NCI-H1694 (cell line): ENCODE data around the gene HLA-DMA.

Source experiments
- DNase-seq: peaks from one replicate; lab custom pipeline; 2025; lab: John Stamatoyannopoulos, UW

Gene HLA-DMA

DNA sequence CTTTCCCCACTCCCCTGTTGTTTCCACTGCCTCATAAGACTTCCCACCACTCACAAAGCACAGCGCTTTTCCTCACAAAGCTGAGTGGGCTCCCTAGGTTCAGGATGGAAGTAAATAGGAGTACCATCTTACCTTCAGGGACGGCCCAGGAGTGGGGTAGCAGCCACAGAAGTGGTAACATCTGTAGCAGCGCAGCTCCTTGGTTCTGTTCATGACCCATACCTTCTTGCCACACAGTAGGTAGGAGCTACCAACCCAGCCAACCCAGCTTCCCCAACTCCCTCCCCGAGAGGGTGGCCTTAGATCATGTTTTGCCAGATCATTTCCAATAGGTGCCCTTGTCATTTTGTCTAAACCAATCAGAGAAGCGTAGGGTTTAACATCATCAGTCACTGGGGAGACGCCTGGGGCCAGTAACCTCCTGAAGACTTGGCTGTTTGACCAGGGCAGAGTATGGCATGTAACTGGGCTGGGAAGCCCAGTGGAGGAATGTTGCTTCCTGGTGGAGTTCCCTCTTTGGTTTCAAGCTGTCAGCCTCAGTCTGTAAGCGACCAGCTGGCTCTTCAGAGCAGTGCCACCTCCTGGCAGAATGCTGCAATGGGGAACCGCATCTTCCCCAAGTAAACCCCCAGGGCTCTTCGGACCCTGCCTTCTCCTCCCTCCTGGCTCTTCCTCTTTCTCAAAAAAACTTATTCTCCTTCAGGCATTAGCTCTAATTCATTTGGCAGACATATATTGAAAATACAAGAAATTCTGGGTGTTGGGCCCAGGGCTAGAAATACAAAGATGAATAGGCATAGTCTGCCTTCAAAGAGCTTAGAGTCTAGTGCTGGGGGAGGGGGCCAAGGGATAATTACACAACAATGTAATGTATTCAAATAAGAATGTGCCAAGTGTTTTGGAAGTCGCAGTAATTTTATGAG is at the start of gene HLA-DMA:
Gene HLA-DMA, minus strand, starts transcription at position 281 of the 923 bp plus-strand sequence. Its CDS starts 61 bp downstream, at position 220.
- DNase-seq: peak; percentile 16

DNA sequence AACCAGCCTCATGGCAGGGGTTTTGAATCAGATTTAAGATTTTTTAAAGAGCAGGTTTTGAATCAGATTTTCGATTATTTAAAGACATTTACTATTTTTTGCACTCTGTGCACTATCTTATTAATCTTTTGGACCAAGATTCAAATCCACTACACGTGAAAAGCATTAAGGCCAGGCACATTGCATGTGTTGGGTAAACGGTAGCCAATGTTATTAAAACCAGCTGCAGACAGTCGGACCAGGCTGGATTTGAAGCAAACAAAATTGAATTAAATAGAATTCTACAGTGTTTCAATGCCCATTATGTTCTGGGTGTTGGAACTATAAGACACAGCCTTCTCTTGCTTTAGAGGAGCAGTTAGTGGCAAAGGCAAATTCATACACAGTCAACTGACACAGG is 48.8 kb upstream of the HLA-DMA start:
- DNase-seq: no peak

DNA sequence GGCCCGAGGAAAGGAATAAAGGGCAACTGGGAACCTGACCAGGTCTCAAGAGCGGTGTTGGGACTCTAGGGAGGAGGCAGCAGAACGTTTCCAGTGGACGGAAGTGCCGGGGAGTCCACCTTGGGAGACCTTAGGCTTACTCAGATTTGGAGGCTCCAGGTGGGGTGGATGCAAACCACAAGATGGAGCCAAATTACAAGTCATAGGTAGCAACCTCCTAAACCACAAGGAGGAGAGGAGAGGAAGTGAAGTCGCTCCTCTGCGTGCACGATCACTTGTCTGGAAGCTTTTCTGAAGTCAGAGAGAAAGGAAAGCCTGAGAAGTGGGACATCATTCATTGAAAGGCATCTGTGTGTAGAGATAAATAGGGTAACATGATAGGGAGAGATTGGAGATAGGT is 47.2 kb upstream of the HLA-DMA start:
- DNase-seq: no peak

DNA sequence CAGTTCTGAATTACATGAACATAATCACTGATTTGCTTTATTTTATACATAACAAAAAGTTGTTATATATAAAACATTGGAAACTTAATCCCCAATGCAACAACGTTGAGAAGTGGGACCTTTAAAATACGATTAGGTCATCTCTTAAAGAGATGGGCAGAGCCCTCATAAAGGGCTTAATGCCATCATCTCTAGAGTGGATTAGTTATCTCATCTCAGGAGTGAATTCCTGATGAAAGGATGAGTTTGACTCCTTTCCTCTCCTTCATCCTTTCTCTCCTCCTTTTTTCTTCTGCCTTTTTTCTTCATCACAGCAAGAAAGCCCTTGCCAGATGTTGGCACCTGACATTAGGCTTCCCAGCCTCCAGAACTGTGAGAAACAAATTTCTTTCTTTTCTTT is 42.6 kb upstream of the HLA-DMA start:
- DNase-seq: no peak

DNA sequence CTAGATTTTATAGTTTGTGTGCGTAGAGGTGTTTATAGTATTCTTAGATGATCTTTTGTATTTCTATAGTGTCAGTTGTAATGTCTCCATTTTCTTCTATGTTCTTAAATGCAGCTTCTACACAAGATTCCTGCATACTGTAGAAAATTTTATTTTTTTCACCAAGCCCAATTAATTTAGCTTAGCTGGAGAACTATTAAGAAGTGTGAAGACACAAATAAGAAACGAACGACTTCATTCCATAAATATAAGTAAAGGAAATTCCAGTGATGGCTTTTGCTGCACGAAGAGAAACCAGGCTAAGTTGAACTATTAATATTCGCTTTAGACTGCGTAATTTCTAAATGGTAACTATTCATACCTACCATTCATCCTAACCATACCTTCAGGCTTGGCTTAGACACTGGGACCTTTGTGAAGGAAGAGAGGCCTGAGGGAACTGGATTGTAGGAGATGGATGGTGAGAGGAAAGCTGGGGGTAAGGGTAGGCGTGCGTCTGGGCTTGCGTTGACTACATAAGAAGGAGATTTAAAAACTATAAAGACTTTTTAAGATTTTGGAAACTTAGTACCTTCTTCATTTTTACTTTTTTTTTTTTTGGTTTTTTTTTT is 40.6 kb upstream of the HLA-DMA start:
- DNase-seq: no peak

DNA sequence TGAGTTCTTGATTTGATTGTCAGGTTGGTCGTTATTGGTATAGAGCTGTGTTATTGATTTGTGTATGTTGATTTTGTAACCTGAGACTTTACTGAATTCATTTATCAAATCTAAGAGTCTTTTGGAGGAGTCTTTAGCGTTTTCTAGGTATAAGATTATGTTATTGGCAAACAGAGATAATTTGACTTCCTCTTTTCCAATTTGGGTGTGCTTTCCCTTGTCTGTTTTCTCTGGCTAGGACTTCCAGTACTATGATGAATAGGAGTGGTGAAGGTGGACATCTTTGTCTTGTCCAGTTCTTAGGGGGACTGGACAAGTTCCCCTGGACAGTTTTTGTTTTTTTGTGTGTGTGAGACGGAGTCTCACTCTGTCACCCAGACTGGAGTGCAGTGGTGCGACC is 39.1 kb upstream of the HLA-DMA start:
- DNase-seq: no peak

DNA sequence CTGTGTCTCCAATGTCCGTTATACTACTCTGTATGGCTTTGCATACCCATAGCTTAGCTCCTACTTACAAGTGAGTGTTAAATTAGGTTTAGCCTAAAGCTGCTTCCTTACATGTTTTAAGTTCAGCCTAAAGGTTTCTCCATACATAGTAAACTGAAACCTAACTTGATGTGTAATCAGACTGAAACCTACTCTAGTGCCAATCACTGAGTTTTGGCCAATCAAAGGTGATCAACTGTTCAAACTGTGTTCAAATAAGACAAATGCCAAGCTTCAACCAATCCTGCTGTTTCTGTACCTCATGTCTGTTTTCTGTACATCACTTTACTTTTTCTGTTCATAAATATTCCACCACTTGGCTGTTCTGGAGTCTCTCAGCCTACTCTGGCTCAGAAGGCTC is 36.5 kb upstream of the HLA-DMA start:
- DNase-seq: no peak

DNA sequence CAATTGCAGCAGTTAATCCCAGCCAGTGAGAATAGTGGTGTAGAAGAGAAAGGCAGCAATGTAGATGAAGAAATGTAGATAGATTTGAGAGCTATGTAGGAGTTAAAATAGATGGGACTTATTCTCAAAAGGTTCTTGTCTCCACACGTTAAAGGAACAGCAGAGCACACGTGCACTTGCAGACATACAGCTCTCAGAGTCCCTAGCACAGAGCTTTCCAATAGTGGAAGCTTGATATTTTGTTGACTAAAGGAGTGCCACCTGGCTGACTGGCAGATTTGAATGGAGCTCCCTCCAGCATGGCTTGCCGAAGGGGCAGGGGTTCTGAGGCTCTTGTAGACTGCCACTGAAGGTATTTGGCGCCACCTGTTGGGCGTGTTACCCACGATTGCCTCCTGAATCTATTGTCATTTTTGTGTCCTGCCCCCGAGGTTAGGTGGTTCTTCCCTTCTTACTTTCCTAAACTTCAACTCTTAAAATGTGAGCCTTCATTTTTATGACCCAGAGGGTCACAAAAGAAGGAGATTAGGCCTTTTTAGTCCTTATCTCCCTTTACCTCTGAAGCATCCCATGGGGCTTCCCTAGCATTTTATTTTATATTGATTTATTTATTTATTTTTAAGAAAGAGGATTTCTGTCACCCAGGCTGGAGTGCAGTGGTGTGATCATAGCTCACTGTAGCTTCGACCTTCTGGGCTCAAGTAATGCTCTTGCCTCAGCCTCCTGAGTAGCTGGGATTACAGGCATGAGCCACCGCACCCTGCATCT is 31.9 kb upstream of the HLA-DMA start:
- peak; percentile 93 for DNase-seq

DNA sequence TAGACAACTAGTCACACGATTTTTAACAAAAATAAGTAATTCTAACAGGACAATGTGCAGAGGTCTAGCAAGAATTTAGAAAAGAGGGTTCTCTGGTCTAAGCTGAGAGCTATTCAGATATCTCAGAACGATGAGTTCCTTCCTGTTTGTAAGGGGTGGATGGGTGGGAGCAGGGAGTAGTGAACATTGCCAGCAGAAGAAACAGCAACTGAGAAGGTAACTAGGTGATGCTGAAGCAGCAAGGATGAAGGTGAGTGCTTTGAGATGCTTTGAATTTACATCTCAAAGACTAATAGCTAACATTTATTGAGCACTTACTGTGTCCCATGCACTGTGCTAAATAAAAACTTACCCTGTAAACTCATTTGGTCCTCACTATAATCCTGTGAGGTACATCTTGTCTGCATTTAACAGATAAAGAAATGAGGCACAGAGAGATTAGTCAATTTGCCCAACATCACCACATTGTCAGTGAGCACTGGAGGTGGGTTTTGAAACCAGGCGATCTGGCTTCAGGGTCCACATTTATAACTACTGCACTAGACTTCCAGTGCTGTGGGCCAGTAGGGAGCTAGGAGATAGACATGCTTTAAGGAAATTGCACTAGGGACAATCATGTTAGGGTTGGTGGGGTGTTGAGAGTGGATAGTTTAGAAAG is 31.2 kb upstream of the HLA-DMA start:
- no peak for DNase-seq

DNA sequence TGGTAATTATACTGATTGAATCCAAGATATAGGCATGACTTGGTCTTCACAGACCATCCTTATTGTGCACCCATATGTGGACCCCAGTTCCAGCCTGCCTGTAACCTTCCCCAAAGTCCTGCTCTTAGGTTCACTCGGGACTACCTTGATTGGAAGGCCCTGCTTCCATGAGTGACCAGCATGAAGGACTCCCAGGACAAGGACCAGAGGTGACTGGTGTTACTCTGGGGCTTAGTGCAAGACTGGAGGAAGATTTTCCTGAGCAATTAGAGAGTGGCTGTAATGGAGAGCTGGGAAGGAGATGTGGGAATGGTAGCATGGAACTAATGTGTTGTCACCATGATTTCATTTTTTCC is 30.6 kb upstream of the HLA-DMA start:
- no peak for DNase-seq

DNA sequence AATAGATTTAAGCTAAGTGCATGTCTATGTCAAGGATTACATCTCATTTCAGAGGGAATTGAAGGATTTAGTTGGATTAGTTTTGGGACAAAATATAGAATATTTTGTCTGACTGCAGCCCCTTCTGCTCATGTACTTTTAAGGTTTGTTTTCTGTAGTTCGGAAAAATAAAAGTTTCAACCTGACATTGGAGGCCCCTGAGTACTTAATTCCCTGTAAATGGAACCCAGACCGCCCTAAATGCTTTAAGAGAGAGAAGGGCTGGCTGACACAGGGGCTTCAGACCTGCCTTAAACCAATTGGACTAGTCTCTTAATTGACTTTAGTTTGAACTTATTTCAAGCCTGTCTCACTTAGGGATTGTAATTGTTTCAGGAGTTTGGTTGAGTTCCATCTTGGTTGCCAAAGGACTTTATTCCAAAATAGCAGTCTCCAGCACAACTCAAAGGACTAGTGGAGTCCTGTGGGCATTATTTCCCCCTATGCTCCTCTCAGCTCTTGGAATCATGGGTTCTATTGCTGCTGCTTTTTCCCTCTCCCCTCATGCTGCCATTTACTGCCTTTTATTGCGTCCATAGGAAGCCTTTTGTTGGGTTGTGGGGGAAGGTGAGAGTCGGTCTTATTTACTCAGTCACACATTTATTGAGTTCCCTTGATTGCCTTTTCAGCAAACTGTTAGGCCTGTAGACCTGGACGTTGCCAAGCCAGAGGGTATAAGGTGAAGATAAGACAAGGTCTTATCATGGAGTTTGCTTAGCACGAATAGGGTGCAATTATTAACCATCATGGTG is 30.0 kb upstream of the HLA-DMA start:
- no peak for DNase-seq

DNA sequence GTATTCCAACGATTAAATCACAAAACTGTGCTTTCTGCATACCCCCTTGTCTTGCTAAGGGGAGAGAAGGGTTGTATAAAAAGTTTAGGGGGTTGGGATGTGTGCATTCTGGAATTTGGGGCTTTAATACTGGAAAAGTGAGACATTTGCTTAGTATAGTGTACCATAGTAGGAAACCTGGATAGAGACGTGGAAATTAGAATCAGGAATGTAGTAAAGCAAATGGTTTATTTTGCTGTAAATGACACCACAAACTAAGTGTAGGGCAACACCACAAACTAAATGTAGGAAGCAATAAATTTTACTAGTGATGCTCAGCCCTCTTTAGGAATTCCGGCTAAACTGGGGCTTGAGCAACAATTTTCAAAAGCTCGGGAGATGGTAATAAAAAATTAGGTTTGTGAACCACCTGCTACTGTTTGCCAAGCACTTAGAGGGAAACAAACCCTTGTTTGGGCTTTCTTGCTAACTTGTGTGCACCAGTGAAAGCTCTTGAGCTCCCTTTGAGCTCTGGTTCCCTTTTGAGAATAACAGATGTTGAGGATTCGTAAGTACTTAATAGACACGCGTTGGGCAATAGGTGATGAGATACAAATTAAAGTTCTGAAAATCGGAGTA is 29.3 kb upstream of the HLA-DMA start:
- no peak for DNase-seq

DNA sequence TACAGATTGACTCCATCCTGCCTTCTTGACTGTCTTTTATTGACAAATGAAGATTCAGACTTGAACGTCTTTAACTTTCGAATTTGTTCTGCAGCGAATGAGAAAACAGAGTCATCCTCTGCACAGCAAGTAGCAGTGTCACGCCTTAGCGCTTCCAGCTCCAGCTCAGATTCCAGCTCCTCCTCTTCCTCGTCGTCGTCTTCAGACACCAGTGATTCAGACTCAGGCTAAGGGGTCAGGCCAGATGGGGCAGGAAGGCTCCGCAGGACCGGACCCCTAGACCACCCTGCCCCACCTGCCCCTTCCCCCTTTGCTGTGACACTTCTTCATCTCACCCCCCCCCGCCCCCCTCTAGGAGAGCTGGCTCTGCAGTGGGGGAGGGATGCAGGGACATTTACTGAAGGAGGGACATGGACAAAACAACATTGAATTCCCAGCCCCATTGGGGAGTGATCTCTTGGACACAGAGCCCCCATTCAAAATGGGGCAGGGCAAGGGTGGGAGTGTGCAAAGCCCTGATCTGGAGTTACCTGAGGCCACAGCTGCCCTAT is 27.7 kb upstream of the HLA-DMA start:
- no peak for DNase-seq

DNA sequence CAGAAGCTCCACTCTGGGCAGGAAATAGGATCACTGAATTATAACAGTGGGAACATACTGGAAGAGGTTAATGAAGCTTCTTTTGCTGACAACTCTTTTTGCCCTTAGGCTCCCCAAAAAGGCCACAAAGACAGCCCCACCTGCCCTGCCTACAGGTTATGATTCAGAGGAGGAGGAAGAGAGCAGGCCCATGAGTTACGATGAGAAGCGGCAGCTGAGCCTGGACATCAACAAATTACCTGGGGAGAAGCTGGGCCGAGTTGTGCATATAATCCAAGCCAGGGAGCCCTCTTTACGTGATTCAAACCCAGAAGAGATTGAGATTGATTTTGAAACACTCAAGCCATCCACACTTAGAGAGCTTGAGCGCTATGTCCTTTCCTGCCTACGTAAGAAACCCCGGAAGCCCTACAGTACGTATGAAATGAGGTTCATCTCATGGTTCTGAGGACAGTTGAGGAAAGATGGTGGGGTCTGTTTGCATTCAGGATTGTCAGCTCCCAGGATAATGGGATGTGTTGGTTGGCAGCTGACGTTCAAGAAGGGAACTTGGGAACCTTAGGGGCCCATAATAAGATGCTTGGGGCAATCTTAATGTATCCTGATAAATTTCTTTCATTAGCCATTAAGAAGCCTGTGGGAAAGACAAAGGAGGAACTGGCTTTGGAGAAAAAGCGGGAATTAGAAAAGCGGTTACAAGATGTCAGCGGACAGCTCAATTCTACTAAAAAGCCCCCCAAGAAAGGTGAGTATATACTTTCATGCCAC is 27.0 kb upstream of the HLA-DMA start:
- DNase-seq: no peak

DNA sequence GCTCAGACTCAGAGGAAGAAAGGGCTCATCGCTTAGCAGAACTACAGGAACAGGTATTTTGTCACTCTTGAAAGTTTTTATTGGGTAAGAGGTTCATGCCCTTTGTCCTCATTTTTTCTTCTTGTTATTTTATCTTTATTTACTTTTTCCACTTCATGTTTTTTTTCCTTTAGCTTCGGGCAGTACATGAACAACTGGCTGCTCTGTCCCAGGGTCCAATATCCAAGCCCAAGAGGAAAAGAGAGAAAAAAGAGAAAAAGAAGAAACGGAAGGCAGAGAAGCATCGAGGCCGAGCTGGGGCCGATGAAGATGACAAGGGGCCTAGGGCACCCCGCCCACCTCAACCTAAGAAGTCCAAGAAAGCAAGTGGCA is 25.0 kb upstream of the HLA-DMA start:
- DNase-seq: no peak

DNA sequence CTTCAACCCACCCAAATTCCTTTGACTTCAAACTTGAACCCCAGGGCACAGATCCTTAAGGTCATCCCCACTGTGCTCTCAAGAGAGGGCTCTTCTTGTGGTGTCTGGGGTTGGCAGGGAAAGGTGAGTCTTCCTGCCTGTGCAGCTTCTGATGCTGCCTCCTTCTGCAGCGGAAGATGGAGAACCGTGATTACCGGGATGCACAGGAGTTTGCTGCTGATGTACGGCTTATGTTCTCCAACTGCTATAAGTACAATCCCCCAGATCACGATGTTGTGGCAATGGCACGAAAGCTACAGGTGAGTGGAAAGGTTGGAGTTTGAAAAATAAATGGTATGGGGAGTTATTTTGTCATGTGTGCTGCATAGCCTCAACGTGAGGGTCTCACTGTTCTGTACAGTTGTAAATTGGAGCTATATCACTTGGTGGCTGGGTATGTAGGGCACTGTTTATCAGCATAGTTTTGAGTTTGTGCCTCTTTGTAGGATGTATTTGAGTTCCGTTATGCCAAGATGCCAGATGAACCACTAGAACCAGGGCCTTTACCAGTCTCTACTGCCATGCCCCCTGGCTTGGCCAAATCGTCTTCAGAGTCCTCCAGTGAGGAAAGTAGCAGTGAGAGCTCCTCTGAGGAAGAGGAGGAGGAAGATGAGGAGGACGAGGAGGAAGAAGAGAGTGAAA is 24.5 kb upstream of the HLA-DMA start:
- DNase-seq: no peak

DNA sequence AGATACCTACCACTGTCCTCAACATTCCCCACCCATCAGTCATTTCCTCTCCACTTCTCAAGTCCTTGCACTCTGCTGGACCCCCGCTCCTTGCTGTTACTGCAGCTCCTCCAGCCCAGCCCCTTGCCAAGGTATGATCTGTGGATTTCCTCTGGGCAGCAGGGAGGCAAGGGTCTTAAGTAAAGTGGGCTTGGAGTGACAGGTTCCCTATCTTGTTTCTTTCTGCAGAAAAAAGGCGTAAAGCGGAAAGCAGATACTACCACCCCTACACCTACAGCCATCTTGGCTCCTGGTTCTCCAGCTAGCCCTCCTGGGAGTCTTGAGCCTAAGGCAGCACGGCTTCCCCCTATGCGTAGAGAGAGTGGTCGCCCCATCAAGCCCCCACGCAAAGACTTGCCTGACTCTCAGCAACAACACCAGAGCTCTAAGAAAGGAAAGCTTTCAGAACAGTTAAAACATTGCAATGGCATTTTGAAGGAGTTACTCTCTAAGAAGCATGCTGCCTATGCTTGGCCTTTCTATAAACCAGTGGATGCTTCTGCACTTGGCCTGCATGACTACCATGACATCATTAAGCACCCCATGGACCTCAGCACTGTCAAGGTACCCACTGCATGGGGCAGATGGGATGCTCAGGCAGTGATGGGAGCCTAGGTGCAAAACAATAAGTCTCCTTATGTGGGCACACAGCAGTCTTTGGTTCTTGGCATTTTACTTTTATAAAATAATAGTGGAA is 23.6 kb upstream of the HLA-DMA start:
- no peak for DNase-seq

DNA sequence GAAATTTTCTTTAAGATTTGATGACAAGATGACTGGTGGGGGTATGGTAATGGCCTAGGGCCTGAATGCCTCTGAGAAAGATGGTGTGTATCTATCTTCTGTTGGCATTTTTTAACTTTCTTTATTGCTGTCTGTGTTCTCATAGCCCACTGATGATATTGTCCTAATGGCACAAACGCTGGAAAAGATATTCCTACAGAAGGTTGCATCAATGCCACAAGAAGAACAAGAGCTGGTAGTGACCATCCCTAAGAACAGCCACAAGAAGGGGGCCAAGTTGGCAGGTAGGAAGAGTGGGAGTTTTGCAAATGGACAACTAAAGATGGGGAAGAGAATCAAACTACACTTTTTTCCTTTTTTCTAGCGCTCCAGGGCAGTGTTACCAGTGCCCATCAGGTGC is 23.0 kb upstream of the HLA-DMA start:
- no peak for DNase-seq
